ENCODE data around the gene UNG.

- TF ChIP-seq POLR2A (IDR thresholded peaks at IDR 0.05) (no peak), CTCF (IDR thresholded peaks at IDR 0.05) (no peak)
Measured at GRCh38 chr12:109053382-109054123, 43.8 kb upstream of the UNG start.
